Hematopoietic multipotent progenitor cell treated with erythropoietin and hydrocortisone succinate and interleukin-3 and kit ligand, for 17 days (in vitro differentiated cells): ENCODE data around the gene SMC6.
A peak's percentile ranks its signal among the peaks of the same experiment; 100 is the strongest.

Experiments used
- DNase-seq: peaks from one replicate; pipeline ENCODE4 v3.0.0-alpha.2; 2015; ENCODE audit warnings: low spot score

Gene SMC6

DNA sequence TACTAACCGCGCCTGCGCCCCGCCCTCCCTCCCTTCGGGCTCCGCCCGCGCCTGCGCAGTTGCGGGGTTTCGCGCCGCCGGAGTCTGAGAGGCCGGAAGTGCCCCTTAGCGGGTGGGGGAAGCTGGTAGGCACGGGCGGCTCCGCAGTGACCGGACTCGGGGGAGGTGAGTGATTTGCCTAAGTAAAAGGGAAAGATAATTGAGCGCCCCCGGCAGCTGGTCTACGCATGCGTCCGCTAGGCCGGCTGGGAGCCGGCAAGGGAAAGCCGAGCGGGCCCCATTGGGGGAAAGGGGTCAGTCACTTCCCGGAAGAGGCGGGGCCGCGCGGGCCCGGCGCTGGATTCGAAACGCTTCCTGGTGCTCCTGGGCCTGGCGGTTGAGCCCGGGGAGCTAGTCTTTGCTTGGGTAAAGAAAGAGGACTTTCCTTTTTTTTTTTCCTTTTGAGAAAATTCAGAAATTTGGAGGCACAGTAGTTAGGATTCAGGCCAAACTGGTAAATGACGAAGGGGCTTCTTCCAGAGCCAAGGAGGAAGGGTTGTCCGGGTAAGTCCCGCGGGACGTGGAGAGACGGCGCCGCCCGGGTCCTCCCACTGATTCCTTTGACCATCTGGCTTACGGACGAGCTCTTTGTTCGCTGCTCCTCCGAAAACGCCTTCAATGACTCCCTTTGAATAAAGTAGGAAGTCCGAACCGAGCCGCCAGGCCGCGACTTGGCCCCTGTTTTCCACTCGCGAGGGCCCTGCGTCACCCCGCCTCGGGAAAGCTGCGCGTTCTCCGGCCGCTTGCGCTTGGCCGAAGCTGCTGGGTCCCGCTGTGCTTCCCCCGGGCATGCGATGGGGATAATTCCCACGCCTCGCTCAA is at the start of gene SMC6, which contains the start of gene GEN1:
SMC6 (minus strand) TSS at position 8 of the 861 bp plus-strand sequence. CDS start 7,864 bp downstream, outside the sequence.
GEN1 (plus strand) TSS at position 336 of the 861 bp plus-strand sequence. CDS start 5,806 bp downstream, outside the sequence.
- DNase-seq: peak; percentile 93

DNA sequence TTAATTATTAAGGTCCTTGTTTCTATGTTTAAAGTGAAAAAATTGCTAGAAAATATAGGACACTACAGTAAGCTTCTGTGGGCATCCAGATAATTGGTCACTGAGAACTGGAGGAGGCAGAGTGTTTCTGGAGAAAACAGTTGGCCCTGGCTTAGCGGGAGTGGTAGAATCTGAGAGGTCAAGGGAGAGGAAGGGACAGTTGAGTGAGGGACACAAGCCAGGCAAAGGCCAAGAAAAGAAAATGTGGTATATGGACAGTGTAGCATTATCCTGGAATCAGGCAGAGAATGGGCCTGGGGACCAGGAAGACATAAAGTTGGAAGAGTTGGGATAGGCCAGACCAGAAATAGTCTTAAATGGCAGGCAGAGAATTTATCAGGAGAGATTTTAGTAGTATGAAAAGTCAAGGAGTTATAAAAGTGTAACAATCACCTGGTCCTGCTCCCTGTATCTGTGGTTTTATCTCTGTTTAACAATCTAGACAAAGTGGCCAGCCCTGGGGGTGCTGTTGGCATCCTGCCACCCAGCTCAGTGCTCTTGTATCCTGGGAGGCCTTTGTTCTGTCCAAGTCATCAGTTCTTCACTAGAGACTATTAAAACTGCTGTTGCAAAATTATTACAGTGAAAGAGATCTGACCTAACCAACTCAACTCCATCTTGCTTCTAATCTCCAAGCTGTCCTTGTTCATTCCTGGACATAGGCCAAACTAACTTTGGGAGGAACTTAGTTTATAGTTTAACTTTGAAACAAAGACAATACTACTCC is 47.3 kb upstream of the SMC6 start:
- no peak for DNase-seq

DNA sequence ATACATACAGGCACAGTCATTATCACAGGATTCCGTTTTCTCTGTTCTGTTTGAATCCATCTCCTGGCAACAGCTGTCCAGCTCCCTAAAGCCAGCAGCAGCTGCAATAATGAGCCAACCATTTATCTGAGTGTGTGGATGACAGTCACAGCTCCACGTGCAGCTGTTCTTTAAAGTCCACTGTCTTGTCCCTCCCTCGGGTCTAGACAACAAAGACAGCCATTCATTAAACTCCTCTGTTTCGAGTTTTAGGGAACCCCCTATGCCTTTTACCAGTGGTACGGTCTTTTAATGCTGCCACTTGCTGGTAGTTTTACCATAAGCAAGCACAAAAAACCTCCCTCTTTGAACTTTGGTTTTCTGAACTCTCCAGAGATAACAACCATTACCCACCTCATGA is 46.6 kb upstream of the SMC6 start:
- no peak for DNase-seq

DNA sequence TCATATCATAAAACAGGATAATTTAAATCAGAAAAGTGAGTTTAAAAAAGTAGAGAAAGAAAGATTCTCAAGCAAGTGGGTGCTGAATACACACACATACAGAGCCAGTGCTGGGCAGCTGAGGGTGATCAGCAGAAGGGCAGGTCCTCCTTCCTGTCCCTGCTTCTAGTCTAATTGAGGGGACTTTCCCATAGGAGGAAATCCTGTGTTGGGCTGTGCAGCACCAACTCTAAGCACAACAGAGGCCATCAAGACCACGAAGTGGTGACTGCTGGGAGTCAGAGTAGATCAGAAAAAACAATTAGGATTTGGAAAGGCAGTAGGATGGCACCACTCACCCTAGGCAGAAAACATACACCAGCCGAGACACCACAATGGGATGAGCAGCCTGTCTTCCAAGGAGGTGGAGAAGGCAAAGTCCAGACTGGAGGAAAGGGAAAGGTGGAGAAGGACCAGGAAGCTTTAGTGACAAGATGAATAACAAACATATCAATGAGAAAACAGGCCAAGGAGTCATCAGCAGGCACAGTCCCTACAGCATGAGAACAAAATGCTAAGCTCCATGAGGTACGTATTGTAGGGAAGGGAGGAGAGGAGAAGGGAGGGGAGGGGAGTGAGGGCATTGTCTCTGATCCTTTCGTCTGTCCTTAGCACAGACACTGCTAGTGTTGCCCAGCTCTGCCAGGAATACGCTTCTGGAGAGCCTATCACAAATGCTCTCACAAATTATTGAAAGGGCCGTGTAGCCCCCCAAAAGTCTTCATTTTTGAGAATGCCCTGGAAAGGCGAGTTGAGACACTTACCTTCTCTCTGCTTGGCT is 45.9 kb upstream of the SMC6 start:
- DNase-seq: no peak

DNA sequence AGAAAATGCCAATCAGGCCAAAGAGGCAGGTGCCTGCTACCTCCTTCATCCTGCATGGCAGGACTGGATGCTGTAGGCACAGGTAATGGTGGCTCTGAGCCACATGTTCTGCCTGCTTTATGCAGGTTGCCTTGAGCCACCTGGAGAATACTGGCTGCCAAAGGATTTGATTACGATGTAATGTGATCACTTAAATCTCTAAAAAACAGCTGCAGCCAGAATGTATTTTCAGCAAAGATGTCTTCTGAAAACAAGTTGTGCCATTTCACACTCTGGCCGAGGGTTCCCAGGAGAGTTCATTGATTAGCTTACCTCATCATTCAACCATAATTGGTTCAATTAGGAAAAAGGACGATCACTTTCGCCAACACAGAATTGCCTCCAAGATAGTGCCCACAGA is 44.7 kb upstream of the SMC6 start:
- DNase-seq: no peak

DNA sequence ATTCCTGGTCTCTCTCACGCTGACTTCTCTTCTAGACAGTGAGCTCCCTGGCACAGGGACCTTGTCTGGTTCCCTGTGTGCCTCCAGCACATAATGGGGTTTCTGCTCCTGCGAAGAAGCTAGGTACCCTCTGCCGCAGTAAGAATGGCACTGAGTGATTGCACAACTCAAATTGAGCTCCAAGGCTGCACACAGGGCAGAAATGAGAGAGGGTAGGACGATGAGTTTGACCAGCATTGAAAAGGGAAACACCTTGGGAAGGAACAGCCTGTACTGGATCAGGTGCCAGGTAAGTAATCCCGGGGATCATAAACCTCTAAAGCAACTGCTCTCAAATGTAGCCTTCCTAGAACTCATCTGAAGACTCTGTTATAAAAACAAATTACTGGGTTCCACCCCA is 41.7 kb upstream of the SMC6 start:
- no peak for DNase-seq

GRCh38 chr2:17793803-17794354 is 40.3 kb upstream of the SMC6 start:
- no peak for DNase-seq

- DNase-seq: no peak
Measured at GRCh38 chr2:17793296-17793695, 39.7 kb upstream of the SMC6 start.

DNA sequence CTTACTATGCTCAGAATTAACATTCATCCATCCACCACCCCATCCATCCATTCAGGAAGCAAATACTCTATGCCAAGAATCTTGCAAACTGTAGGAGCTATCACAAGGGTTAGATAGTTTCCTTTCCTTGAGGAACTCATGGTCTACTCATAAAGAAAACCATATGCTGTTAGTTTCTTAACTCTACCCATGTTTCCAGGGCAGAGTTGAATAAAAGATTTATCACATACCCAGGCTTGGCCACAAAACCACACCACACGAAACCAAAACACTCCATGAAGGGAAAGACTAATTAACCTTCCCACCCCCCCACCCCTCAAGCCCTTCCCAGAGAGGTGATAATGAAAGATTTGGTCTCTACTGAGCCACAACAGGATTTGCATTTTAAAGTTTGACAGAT is 38.9 kb upstream of the SMC6 start:
- no peak for DNase-seq

- no peak for DNase-seq
Measured at GRCh38 chr2:17791817-17792130, 38.2 kb upstream of the SMC6 start.

DNA sequence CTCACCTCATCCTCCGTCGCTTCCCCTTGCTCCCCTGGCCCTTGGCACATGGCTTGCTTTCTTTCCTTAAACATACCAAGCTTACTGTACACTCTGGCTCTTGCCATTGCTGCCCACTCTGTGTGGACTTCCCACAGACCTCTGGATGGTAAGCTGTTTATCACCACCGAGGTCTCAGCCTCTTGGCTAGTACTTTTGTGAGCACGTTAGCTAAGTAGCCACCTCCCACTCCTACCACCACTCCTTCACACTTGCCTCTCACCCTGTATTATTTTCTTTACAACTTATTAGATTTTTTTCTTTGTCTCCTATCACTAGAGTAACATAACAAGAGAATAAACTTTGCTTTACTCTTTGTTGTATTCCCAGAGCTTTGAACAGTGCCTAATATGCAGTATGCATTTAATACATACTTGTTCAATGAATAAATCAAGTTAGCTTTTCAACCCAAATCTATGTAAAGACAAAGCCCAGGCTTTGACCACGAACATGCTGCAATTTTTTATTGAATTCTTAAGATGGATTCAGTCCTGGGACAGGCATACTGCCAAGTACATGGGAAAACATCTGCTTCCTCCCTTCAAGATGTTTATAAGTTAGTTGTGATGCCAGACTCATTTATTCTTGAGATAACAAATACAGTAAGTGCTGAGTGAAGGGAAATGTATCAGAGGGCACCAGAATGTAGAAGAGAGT is 37.7 kb upstream of the SMC6 start:
- no peak for DNase-seq

DNA sequence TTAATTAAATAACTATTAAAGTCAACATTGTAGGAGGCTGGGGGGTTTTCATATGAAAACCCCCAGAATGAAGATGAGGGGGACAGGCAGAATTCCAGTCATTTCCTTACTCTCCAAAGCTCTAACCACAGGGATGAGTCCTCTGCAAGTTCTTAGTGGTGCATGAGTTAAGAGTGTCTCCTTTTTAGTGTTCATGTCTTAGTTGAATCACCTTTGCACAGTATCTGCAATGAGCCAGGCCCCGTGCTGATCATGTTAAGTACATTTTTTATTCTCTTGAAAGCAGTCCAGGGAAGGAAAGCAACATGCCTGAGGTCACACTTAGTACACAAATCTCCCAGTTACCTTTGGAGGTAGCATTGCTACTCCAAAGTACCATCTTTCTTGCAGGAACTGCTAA is 36.9 kb upstream of the SMC6 start:
- no peak for DNase-seq

GRCh38 chr2:17788773-17789172 is 35.2 kb upstream of the SMC6 start:
- DNase-seq: no peak

- DNase-seq: no peak
Measured at GRCh38 chr2:17786727-17787126, 33.1 kb upstream of the SMC6 start.

GRCh38 chr2:17781482-17781881 is 27.9 kb upstream of the SMC6 start:
- DNase-seq: no peak

DNA sequence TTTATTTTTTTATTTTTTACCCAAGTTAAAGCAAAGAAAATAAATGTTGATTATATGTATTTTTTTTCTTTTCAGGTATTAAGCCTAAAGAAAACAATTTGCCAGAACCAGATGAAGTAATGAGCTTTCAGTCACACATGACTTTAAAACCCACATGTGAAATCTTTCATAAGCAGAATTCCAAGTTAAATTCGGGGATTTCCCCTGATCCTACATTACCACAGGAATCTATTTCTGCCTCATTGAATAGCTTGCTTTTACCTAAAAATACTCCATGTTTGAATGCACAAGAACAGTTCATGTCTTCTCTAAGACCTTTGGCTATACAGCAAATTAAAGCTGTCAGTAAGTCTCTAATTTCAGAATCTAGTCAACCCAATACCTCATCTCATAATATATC is 26.9 kb upstream of the SMC6 start:
- no peak for DNase-seq

- no peak for DNase-seq
Measured at GRCh38 chr2:17772532-17772931, 18.9 kb upstream of the SMC6 start.

GRCh38 chr2:17771956-17772355 is 18.3 kb upstream of the SMC6 start:
- no peak for DNase-seq

- no peak for DNase-seq
Measured at GRCh38 chr2:17768894-17769293, 15.3 kb upstream of the SMC6 start.

DNA sequence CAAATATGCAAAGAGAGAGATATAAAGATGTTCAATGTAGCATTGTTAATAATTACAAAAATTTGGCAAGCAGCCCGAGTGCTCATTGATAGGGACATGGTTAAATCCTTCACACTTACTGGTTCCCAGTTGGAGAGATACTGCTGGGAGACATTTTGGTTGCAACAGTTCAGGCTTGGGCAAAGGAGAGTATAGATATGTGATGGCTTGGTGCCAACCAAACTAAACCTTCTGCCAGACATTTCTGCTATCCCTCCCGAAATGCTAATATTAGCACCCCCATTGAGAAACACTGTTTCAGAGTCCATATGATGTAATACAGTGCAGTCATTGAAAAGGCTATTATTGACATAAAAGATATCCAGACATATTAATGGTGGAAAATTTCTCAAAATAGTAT is 11.8 kb upstream of the SMC6 start:
- DNase-seq: no peak

GRCh38 chr2:17763641-17764333 is 10.2 kb upstream of the SMC6 start:
- DNase-seq: no peak
